NCI-H1092 (cell line): ENCODE measurements around the gene POM121.
"Not testable (repeated sequence)": the region's sequence is repeated elsewhere in the genome, so short reads cannot be mapped to it uniquely, and the experiment has no call there.

Experiments
- DNase-seq: peaks from one replicate; lab custom pipeline; 2025; lab: John Stamatoyannopoulos, UW

Gene POM121

GRCh38 chr7:72949686-72950085, 24.8 kb downstream of the POM121 start:
- not testable (repeated sequence) for DNase-seq

DNA sequence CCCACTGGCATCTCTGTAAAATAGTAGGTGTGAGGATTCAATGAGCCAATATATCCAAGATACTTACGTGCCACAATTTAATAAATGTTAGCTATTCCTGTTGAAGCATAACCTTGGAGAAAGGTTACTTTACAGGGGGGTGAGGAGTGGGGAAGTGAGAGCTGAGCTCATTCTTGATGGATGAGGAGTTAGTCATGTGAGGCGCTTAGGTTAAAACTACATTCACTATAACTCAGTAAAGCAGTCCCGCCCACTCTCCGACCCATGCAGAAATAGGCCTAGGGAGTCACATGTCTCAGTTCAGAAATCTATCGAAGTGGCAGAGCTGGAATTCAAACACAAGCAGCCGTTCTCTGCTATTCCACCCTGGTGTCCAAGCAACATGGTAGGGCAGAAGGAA, 25.5 kb downstream of the POM121 start:
- DNase-seq = not testable (repeated sequence)

- DNase-seq = not testable (repeated sequence)
These were observed 29.1 kb downstream of the POM121 start for GRCh38 chr7:72953901-72954562.

- DNase-seq = not testable (repeated sequence)
These were observed 29.8 kb downstream of the POM121 start for GRCh38 chr7:72954563-72955198.

- not testable (repeated sequence) for DNase-seq
These were observed 35.1 kb downstream of the POM121 start for GRCh38 chr7:72960029-72960428.

DNA sequence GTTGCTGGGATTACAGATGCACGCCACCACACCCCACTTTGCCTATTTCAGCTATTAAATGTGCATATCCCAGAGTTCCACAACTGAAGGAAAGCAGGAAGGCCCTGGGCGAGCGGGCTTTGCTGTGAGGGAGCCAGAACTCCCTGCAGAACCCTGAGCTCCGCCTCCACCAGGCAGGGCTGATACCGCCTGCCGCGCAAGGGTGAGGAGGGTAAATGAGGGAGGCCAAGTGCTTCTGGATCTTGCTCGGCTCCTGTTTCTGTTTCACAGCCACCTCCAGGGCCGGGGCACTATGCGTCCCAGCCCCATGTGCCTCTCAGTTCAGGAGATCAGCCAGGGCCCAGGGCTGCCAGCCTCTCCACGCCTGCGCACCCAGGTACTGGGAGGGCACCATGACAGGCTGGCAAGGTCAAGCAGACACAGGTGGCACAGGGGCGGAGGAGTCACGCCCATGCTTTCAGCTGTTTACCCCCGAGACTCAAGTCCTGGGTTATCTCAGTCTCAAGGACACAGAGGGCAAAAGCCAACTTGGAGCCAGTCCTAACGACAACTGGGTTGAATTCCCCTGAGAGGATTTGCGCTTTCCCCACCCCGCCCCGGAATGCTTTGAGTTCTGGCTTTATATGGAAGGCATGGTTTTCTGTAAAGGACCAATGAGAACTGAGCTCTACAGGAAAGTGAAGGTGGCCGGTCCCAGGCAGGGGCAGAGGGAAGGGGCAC, 35.9 kb downstream of the POM121 start:
- DNase-seq = not testable (repeated sequence)

GRCh38 chr7:72961346-72961650, 36.4 kb downstream of the POM121 start:
- not testable (repeated sequence) for DNase-seq

- not testable (repeated sequence) for DNase-seq
These were observed 38.2 kb downstream of the POM121 start for GRCh38 chr7:72963056-72963455.

DNA sequence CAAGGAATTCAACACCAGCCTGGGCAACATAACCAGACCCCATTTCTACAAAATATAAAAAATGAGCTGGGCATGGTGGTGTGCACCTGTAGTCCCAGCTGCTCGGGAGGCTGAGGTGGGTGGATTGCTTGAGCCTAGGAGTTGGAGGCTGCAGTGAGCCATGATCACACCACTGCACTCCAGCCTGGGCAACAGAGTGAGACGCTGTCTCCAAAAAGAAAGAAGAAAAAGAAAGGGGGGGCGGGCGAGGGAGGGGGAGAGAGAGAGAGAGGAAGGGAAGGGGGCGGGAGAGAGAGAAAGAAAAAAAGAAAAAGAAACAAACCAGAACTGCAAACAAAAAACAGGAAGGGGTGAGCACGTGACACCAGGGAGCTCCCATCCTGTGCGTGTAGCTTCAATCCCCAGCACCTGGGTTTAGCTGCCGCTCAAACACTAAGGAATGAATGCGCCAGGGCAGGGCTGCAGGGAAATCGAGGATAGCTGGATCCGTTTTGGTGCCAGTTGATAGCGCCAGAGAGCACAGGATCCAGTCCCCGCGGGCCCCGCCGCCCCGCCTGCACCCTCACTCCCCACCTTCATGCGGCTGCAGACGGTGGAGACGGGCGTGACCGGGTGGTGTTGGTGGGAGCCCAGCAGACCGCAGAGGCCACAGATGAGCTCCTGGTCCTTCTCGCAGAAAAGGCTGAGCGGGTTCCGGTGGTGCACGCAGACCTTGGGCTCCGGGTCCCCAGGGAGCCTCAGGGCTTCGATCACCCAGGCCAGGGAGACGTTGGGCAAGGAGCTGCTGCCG, 40.5 kb downstream of the POM121 start:
- DNase-seq = not testable (repeated sequence)

GRCh38 chr7:72966892-72967291, 42.0 kb downstream of the POM121 start:
- DNase-seq = not testable (repeated sequence)

GRCh38 chr7:72968980-72969516, 44.2 kb downstream of the POM121 start, which contains the start of gene TRIM74:
Gene TRIM74 (minus strand): TSS chr7:72969466. CDS start chr7:72966157, 3,309 bp downstream.
- not testable (repeated sequence) for DNase-seq

- not testable (repeated sequence) for DNase-seq
These were observed 44.8 kb downstream of the POM121 start for GRCh38 chr7:72969688-72970087.

DNA sequence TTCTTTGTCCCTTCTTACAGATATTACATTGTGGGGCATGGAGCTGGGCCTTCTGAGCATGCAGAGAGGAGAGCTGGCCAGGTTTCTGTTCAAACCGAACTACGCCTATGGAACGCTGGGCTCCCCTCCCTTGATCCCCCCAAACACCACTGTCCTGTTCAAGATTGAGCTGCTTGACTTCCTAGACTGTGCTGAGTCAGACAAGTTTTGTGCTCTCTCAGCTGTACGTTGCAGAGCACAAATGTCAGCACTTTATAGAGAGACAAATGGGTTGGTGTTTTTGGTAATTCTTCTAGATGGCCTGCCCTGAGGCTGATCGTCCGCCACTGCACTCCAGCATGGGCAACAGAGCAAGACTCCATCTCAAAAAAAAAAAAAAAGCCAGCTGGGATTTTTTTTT, 46.6 kb downstream of the POM121 start:
- not testable (repeated sequence) for DNase-seq

- DNase-seq = not testable (repeated sequence)
These were observed 49.9 kb downstream of the POM121 start for GRCh38 chr7:72974781-72975180.

GRCh38 chr7:72975656-72976286, 50.9 kb downstream of the POM121 start:
- not testable (repeated sequence) for DNase-seq

GRCh38 chr7:72976434-72976833, 51.5 kb downstream of the POM121 start:
- DNase-seq = not testable (repeated sequence)

GRCh38 chr7:72980382-72980781, 55.5 kb downstream of the POM121 start:
- not testable (repeated sequence) for DNase-seq

- DNase-seq = not testable (repeated sequence)
These were observed 57.2 kb downstream of the POM121 start for GRCh38 chr7:72982084-72982483.

DNA sequence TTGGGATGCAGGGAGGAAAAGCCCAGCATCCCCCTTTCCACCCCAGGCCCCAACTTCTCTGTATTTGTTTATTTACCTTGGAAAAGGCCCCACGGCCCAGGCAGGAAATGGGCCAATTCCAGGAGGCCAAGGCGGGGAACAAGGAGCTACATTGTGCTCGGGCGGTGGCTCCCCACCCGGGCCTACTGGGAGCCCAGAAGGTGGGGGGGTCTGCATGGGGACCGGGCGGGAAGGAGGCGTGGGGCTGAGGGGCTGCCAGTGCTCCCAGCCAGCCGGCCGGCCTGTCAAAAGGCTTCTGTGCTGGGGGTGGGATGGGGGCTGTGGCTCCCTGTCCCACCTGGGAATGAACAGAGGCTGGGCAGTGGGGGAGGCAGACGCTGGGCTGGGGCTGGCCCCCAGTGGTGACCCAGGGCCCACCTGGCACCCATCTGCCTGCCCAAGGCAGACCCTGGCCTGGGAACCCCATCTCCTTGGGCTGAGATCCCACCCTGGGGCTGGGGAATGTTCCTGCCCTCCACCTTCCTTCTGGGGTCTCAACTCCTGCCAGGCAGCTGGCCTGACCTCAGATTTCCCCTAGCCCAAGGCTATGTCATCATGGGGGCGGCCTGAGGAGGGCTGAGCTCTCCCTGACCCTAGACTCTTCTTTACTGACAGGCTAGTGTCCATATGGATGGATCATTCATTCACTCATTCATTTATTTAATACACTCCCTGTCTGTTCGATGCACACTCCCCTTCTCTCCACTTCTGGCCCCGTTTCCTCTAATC, 65.4 kb downstream of the POM121 start:
- DNase-seq = not testable (repeated sequence)

- DNase-seq = not testable (repeated sequence)
These were observed 70.6 kb downstream of the POM121 start for GRCh38 chr7:72995484-72995883.
